Suprapubic skin (tissue), 4 donors: ENCODE data around the gene CALM3. TPM values are rescaled to one million over a fixed set of nuclear protein-coding genes. Genes with fewer than 3 reads are reported as not detected.

Experiments used
- DNase-seq, 2 donors: peaks; one replicate each; pipeline ENCODE4 v3.0.0-alpha.2; 2019; ENCODE audit warnings: low spot score in 2 of 2
- H3K27ac ChIP-seq: fragments of 200-600 bp; sonication (generic); one replicate; pipeline ENCODE4 v1.5.1; 2019
- H3K27me3 ChIP-seq: fragments of 200-600 bp; sonication (generic); one replicate; pipeline ENCODE4 v1.5.1; 2019
- H3K36me3 ChIP-seq: fragments of 200-600 bp; sonication (generic); one replicate; pipeline ENCODE4 v1.5.1; 2019
- H3K4me1 ChIP-seq: fragments of 200-600 bp; sonication (generic); one replicate; pipeline ENCODE4 v1.5.1; 2019
- H3K4me3 ChIP-seq: fragments of 200-600 bp; sonication (generic); one replicate; pipeline ENCODE4 v1.5.1; 2019; ENCODE audit warnings: mild to moderate bottlenecking
- H3K9me3 ChIP-seq: fragments of 200-600 bp; sonication (generic); one replicate; pipeline ENCODE4 v1.5.1; 2019
- CTCF ChIP-seq, 2 donors: fragments of 200-600 bp in 1 of 2; fragments of 450-650 bp in 1 of 2; sonication (generic) in 1 of 2; IDR thresholded peaks; one replicate each; pipeline ENCODE4 v1.5.1; 2016 to 2019; ENCODE audit warnings: antibody characterized with exemption in 2 of 2, mild to moderate bottlenecking in 1 of 2, moderate library complexity in 1 of 2
- EP300 ChIP-seq: sonication (generic); formaldehyde crosslinking; IDR thresholded peaks from one replicate; pipeline ENCODE4 v1.6.1; 2017; ENCODE audit warnings: antibody characterized with exemption
- POLR2A ChIP-seq, 2 donors: fragments of 450-650 bp; IDR thresholded peaks; one replicate each; pipeline ENCODE4 v1.6.1; 2017; ENCODE audit warnings: antibody characterized with exemption in 2 of 2, mild to moderate bottlenecking in 2 of 2, moderate library complexity in 2 of 2
- POLR2AphosphoS5 ChIP-seq, 3 donors: sonication (generic); formaldehyde crosslinking; IDR thresholded peaks; one replicate each; pipeline ENCODE4 v1.6.1; 2017; ENCODE audit warnings: antibody characterized with exemption in 3 of 3
- WGBS: methylation state at CpG from one replicate; pipeline ENCODE4 v1.1.5; 2018; 5-methylcytosine and 5-hydroxymethylcytosine counted together
- total RNA-seq, 4 donors: library from RNA; depleted of rRNA; stranded (reverse); fragments of >200 nt; gene quantifications; one replicate each; pipeline ENCODE4 v1.1.0, GENCODE V29; 2016

CALM3 gene
- total RNA-seq, 4 donors from 2014 or later: 56.0 to 102 (median 78.6) TPM

GRCh38 chr19:46606681-46607447 is 5.7 kb downstream of the CALM3 start:
- peak; percentile 47 to 72 for DNase-seq
- no peak for TF ChIP-seq POLR2A (IDR thresholded peaks at IDR 0.05)
- no peak for TF ChIP-seq CTCF (IDR thresholded peaks at IDR 0.05)
- TF ChIP-seq EP300: no peak
- no peak for TF ChIP-seq POLR2AphosphoS5 (IDR thresholded peaks at IDR 0.05)
- Histone ChIP-seq H3K27ac (no peak overlapping the region), H3K27me3 (no peaks in the 10 kb centered on the region), H3K4me1 (peaks cover 66% of the 10 kb centered on the region), H3K36me3 (peaks cover 54% of the 10 kb centered on the region), H3K4me3 (no peak overlapping the region), H3K9me3 (no peaks in the 10 kb centered on the region)
- WGBS: 76% methylated on average over 12 of the region's 12 CpGs

- WGBS: 88% methylated on average over 12 of the region's 12 CpGs
- DNase-seq: peak; percentile 48 to 67
Observed at GRCh38 chr19:46607448-46607841, 6.3 kb downstream of the CALM3 start.

GRCh38 chr19:46608178-46608577 is 7.0 kb downstream of the CALM3 start:
- H3K4me3 ChIP-seq: no peak overlapping the region
- H3K27ac ChIP-seq: no peak overlapping the region
- H3K36me3 ChIP-seq: peaks cover 54% of the 10 kb centered on the region
- H3K4me1 ChIP-seq: peaks cover 54% of the 10 kb centered on the region
- H3K9me3 ChIP-seq: no peaks in the 10 kb centered on the region
- no peaks in the 10 kb centered on the region for H3K27me3 ChIP-seq
- DNase-seq: no peak
- no peak for TF ChIP-seq CTCF (IDR thresholded peaks at IDR 0.05)
- no CpG with 5 or more reads among the region's 9 CpGs for WGBS

More at GRCh38 chr19:46607448-46607841, 6.3 kb downstream of the CALM3 start:
- no peaks in the 10 kb centered on the region for H3K27me3 ChIP-seq
- peaks cover 61% of the 10 kb centered on the region for H3K4me1 ChIP-seq
- H3K27ac ChIP-seq: no peak overlapping the region
- TF ChIP-seq EP300 (no peak), CTCF (IDR thresholded peaks at IDR 0.05) (no peak), POLR2A (IDR thresholded peaks at IDR 0.05) (no peak), POLR2AphosphoS5 (IDR thresholded peaks at IDR 0.05) (no peak)
- H3K4me3 ChIP-seq: no peak overlapping the region
- peaks cover 54% of the 10 kb centered on the region for H3K36me3 ChIP-seq
- H3K9me3 ChIP-seq: no peaks in the 10 kb centered on the region

- Histone ChIP-seq H3K27ac (no peak overlapping the region), H3K36me3 (peaks cover 54% of the 10 kb centered on the region), H3K4me1 (peaks cover 48% of the 10 kb centered on the region), H3K27me3 (no peaks in the 10 kb centered on the region), H3K4me3 (no peak overlapping the region), H3K9me3 (no peaks in the 10 kb centered on the region)
- WGBS: 90% methylated on average over 24 of the region's 27 CpGs
- TF ChIP-seq CTCF (IDR thresholded peaks at IDR 0.05) (no peak), EP300 (no peak), POLR2AphosphoS5 (IDR thresholded peaks at IDR 0.05) (no peak), POLR2A (IDR thresholded peaks at IDR 0.05) (no peak)
- DNase-seq: peak in 1 of 2 donors; percentile 76
Observed at GRCh38 chr19:46608581-46609345, 7.6 kb downstream of the CALM3 start.
